ENCODE data around the gene SBF2.

The SBF2 gene

DNA sequence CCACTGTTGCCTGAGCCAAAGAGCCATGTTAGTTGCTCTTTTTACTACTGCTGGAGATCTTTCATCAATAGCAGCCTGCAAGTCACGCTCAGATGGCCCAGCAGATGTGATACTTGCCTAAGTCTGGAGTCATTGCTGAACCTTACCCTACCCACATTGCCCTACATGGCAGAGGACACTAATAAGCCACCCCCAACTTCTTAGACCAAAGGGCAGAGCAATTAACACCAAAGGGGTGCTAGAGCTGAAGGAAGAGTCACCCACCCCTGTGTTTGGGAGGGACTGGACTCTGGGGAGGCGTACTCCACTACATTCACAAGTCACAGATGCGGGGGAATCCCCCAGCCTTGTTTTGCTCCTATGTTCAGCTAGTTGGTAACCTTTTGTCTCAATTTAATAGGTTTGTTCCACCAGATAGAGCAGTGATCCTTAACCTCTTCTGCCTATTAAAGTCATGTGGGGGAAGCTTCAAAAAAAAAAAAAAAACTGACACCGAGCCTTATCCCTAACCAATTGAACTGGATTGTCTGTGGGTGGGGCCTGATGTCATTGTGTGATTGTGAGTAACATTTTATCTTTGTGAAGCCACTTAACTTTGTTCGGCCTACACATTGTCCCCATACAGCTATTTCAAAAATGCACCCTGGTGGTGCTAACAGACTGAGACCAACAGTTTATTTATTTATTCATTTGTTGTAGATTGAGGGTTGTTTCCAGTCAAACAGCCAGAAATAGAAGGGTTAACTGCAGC, 23.9 kb upstream of the SBF2 start:
- no peak for DNase-seq (ENCODE audit: low read depth, low spot score)

DNA sequence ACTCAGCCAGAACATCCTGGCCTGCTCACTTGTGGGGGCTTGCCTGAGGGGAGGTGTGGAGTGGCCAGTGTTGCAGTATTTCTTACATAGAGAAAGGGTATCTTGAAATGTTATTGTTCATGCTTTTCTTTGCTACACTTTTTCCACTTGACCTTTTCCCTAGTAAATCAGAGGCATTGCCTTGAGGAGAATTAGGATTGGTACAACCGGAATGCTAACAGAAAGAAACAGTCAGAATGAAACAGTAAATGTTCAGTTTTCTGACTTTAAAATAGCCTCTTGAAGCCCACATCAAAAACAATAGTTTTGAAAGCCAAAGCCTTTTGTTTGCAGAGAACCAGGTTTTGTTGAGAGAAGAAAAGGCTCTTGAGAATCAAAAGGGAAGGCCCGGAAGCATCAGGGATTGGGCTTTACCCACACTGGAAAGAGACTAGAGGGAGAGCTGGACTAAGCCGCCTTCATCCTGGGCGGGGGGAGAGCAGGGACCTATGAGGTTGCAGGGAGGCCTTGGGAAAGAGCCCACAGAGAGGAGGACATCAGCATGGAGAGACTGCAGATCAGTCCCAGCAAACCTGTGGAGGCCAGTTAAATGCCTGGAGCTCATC, 23.2 kb upstream of the SBF2 start:
- no peak for DNase-seq (ENCODE audit: low read depth, low spot score)

DNA sequence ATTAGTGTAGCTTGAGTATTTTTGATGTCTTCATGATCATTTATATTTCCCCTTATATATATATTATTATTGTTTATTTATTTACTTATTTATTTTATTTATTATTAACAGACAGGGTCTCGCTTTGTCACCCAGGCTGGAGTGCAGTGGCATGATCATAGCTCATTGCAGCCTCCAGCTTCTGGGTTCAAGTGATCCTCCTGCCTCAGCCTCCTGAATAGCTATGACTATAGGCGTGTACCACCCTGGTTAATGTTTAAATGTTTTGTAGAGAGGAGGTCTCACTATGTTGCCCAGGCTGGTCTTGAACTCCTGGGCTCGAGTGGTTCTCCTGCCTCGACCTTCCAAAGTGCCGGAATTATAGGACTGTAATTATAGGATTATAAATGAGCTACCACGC, 21.1 kb upstream of the SBF2 start:
- DNase-seq (ENCODE audit: low read depth, low spot score): no peak

DNA sequence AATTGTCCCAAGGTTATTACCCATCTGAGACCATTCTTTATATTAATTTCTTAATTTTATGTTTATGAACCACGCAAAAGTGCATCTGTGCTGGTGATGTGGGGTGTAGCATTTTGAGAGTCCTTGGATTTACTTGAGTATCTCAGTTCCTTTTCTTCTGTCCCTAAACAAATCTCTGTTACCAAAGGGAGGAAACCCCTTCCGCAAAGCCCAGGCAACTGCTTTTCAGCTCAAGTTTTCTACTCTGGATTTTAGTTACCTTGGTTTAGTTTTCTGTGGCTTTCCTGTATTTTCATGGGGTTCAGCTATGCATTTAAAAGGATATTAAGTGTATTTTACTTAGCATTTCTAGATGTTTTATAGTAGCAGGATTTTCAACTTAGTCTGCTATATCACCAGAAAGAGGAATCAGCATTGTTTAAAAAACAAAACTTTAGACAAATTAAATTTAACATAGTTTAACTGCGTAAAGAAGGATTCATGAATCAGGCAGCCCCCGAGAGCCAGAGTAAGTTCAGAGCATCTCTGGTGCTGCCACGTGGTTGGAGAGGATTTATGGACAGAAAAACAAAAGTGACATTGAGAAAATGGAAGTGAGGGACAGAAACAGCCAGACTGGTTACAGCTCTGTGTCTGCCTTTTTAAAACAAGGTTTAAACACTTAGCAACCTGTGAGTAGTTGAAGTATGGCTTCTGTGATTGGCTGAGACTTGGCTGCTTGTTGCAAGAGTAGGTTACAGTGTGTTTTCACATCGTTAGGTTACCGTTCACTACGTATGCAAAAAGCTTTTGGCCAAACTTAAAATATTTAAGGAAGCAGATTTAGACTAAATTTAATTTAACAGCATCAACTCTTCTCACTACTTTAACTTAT, 20.4 kb upstream of the SBF2 start:
- no peak for DNase-seq (ENCODE audit: low read depth, low spot score)

DNA sequence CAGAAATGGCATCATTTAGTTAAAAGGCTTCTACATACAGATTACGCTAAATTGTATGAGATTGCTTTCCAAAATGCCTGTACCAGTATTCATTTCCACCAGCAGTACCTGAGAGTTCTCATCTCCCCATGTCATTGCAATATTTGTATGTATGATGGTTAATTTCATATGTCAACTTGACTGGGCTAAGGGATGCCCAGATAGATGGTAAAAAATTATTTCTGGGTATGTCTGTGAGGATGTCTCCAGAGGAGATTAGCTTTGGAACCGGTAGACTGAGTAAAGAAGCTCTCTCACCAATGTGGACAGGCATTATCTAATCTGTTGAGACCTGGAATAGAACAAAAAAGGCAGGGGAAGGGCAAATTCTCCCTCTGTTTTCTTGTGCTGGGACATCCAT, 17.8 kb upstream of the SBF2 start:
- no peak for DNase-seq (ENCODE audit: low read depth, low spot score)

DNA sequence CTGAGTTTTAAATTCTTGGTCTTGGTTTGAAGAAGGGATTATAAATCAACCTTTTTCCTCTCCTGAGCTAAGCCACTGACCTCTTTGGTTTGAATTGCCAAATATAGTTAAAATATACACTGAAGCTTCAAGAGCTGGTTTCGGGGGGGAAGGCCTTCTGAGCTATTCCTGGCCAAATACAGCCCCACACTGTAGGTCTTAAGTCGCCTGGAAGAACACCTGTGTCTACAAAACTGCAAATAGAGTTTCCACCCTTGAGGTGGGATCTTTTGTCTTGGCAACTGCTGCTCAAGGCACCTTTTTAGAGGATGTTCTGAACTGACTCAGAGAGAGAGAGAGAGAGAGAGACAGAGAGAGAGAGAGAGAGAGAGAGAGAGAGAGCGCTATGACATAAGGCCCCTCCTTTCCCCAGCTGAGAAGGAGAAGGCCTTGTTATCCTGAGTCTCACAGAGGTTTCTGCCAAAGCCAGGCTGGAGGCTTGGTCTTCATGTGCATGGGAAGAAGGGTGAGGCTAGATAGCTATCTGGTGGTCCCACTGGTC, 16.4 kb upstream of the SBF2 start:
- no peak for DNase-seq (ENCODE audit: low read depth, low spot score)

DNA sequence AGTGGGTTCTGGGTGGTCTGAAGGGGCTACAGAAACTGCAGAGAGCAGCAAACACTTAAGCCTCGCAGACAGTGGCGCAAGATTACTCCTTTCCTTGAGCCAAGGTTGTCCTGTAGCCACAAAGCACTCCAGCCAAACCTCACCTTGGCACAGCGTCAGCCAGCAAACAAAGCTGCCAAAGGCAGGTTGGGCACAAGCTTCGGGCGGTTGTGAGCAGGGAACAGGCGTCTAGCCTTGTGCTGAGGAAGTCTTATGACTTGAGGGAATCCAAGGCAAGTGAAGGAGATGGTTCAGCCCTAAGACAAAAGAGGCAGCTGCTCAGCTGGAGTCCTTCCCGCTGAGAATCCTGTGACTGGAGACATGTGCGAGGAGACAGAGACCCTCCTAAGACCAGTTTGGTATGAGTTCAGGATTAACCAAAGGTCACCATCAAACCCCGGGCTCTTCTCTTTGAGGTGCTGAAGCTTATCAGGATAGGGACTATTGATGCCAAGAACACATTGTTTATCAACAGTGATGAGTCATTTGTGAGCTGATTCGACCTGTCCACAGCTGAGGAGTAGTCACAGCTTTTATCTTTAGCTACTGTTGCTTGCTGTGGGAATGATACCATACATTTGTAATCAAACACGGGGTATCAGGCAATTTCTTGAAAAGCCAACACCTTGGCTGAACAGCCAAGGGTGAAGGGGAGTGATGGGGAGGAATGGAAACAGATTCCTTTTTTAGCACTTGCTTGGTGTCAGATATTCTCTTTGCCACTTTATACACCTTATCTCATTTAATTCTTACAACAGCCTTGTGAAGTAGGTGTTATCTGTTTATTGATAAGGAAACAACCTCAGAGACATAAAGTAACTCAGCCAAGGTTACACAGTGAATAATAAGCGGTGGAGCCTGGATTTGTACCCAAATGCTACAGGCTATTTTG, 15.4 kb upstream of the SBF2 start:
- DNase-seq (ENCODE audit: low read depth, low spot score): no peak

DNA sequence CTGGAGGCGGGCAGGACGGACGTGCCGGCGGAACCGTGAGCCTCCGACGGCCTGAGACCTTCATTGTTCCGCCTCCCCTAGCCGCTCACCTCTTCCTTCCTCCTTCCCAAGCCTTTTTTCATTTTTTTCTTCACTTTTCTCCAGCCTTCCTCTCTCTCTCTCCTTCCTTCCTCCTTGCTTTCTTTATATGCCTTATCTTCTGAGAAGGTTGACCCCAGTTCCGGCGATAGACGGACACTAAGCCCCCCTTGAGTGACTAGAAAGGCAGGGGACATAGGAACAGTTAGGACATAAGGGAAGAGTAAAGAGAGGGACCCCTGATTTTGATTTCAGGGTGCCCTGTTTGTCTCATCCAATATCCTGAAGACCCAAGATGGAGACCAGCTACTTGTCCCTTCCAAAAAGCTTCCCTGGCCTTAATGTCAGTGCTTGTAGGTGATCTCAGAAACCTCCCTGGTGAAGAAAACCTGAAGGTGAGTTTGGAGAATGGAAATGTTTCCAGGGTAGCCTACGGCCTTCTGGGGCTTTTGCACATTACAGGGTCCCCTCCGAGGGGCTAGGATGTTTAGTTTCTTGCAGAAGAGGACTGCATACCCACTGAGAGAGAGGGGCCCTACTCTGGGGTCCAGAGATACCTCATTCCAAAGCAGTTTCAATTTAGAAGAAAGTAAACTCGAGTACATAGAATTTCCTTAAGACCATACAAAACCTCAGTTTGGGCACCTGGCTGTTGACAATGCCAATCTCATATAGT, 14.4 kb upstream of the SBF2 start:
- no peak for DNase-seq (ENCODE audit: low read depth, low spot score)

DNA sequence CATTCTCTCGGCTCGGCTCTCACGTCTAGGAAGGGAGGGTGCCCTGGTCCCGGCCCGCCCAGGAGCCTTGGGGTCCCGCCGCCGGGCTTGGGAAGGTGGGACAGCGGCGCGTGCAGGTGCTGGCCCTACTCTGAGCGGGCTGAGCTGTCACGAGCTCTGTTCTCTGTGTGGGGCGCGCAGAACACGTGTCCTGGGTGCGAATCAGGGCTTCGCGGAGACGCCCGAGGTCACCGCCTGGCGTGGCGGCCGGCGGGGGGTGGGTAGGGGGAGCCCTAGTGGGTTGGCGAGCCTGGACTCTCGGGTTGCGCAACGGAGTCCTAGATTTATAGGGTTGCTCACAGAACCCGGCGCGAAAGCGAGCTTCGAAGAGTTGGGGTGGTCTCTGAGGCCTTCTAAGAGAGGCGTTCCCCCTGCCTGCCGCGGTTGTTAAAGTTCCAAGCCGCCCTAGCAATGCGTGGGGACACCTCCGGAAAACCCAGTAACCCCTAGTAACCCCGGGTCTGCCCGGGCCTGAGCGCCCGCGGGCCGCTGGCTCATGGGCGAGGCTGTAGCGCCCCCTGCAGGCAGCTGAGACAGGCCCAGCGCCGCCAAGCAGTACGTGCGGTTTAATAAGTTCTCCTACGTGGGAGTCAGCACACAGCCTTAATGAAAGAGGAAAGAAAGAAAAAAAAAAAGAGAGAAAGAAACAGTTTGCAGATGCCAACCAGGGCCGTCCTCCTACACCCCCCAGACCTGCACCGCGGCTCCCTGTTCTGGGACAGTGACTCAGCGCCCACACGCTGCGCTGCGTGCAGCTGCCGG, 13.6 kb upstream of the SBF2 start:
- peak; percentile 65 for DNase-seq (ENCODE audit: low read depth, low spot score)

DNA sequence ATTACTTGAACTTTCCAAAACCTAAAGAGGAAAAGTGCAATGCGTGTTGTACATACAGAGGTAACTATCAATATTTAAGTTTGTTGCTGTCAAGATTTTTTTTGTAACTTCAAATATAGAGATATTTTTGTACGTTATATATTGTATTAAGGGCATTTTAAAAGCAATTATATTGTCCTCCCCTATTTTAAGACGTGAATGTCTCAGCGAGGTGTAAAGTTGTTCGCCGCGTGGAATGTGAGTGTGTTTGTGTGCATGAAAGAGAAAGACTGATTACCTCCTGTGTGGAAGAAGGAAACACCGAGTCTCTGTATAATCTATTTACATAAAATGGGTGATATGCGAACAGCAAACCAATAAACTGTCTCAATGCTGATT, 13.0 kb upstream of the SBF2 start:
- no peak for DNase-seq (ENCODE audit: low read depth, low spot score)

DNA sequence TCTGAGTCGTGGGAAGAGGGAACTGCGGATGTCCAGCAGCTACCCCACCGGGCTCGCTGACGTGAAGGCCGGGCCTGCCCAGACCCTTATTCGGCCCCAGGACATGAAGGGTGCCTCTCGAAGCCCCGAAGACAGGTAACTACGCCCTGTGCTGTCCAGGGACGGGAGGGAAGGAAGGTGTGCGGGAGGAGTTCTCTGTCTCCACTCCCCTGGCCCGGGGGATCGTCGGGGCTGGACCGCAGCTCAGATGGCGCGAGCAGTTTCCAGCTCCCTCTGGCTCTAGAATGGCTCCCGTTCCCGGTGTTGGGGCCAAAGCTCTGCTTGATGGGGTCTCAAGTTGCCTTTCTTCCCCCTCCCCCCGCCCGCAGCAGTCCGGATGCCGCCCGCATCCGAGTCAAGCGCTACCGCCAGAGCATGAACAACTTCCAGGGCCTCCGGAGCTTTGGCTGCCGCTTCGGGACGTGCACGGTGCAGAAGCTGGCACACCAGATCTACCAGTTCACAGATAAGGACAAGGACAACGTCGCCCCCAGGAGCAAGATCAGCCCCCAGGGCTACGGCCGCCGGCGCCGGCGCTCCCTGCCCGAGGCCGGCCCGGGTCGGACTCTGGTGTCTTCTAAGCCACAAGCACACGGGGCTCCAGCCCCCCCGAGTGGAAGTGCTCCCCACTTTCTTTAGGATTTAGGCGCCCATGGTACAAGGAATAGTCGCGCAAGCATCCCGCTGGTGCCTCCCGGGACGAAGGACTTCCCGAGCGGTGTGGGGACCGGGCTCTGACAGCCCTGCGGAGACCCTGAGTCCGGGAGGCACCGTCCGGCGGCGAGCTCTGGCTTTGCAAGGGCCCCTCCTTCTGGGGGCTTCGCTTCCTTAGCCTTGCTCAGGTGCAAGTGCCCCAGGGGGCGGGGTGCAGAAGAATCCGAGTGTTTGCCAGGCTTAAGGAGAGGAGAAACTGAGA, 12.2 kb upstream of the SBF2 start:
- DNase-seq (ENCODE audit: low read depth, low spot score): no peak

DNA sequence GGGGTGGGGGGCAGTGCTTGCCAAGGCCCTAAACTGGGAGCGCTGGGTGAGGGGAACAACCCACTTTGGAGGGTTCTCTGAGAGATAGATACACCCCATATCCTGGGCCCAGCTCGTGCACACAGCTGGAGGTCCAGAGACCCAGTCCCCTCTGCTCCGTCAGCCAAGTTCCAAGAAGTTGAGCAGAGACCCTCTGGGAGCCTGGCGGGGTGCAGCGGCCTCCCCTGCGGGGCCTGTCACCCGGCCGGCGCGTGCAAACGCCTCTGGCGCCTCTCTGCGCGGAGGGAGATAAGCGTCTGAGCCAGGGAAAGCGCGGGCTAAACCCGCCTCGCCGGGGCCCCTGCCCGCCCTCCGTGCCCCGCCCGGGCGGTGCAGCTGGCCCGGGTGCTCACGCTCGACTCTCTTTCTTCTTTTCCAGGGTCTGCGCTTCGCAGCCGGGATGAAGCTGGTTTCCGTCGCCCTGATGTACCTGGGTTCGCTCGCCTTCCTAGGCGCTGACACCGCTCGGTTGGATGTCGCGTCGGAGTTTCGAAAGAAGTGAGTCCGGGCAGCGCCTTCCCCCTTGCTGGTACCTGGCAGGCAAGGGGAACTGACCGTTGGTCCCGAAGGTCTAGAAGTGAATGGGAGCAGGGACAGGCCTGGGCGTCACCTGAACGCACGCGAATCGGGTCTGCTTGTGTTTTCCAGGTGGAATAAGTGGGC, 11.4 kb upstream of the SBF2 start:
- no peak for DNase-seq (ENCODE audit: low read depth, low spot score)

DNA sequence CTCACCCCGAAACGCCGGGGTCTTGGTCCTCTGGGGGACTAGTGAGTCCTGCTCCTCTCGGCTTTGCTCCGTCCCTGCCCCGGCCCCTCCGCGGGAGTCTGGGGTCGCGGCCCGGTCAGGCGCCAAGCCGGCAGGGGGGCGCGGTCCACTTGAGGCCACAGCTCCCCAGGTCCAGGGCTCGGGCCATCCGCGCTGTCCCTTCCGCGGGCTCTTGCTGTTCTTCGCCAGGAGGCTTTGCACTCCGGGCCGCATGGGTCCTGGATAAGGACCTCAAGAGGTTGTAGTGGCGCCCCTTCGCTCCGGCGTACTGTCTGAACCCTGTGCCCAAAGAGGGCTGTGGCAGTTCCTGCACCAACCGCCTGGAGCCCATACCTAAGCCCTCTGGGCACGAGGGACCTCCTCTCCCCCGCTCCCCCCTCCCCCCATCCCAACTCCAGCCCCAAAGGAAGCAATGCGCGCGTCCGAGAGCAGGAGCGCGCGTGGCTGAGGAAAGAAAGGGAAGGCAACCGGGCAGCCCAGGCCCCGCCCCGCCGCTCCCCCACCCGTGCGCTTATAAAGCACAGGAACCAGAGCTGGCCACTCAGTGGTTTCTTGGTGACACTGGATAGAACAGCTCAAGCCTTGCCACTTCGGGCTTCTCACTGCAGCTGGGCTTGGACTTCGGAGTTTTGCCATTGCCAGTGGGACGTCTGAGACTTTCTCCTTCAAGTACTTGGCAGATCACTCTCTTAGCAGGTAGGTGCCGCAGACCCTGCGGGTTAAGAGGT, 10.7 kb upstream of the SBF2 start, which contains the start of gene ADM:
Gene ADM, plus strand, starts transcription at position 579 of the 767 bp plus-strand sequence. CDS start 628 bp downstream, outside the sequence.
- no peak for DNase-seq (ENCODE audit: low read depth, low spot score)

DNA sequence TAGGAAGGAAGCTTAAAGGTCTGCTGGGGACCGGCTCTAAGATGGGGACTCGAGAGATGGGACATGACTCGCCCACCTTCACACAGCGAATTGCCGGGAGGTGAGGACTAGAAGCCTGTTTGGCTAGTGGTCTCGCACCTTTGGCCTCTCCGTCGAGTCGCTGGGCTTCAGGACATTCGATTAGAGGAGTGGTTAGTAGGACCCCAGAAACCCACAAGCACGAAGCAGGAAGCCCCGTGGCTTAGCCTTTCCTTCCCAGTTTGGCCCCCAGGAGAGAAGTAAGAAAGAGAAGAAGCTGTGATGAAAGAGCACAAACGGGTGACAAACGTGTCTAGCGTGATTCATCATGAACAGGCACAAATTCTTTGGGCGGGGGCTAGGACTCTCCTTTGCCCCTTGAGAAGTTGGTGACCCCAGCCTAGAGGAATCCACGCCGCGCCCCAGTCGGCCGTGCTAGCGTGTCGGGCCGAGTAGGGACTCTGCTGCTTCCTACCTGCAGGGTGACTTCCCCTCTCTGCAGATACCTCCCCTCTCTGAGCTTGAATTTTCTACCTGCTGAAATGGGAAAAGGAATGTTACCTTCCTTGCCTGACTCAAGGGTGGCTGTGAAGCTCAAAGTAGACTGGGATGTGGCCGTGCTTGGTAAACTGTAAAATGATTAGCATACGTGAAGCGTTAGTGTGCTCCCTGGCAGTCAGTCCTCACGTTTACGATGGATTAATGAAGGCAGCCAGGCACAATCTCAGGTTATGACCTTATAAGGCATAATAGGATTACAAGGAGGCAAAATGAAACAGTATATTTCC, 9.7 kb upstream of the SBF2 start:
- no peak for DNase-seq (ENCODE audit: low read depth, low spot score)

DNA sequence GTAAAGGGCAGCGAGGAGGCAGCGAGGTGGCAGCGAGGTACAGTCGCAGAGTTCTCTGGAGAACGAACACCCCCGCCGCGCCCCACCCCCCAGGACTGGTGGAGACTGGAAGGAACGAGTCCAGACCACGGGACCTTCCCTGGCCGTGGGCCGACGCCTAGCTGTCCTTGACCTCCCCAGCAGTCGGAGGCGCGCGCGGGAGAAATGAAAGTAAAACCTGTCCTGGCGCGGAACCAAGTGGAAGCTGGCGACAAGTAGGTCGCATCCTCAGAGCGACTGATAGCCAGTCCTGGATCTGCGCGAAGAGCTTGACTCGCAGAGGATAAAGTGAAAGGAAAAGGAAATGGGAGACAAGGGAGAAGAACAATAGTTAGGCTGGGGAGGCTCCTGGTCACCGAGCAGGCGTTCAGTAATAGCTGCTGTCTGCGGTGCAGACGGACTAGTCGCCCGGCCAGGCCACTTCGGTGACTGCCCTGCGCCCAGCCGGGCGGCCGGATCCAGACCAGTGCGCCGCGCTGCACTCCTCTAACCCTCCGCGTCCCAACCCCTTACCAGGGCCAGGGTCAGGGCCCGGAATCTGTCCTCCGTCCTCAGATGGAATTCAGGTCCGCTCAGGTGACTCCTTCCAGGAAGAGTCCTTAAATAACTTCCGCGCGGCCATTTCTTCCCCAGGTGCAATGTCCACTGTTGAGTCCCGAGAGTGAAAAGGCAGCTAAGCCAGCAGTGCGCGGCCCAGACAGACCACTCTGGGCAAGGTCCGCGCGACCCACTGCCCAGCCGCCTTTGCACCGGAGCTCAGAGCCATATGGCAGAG, 8.9 kb upstream of the SBF2 start:
- DNase-seq (ENCODE audit: low read depth, low spot score): no peak
